Stimulated activated CD4-positive, alpha-beta T cell treated with anti-CD3 and anti-CD28 coated beads, Interleukin-15, amount 100 ng/mL, for 1 hour (primary cell): Measurements from ENCODE around the gene NANOS1.

ENCODE experiments used
- DNase-seq, 2 donors: peaks; one replicate each; pipeline ENCODE4 v3.0.0-alpha.2; 2020; ENCODE audit warnings: low read depth in 1 of 2, low spot score in 1 of 2

NANOS1 gene

GRCh38 chr10:119029613-119030420, at the start of gene NANOS1:
Gene NANOS1, plus strand, starts transcription at chr10:119029714. Its CDS starts 88 bp downstream, at chr10:119029802.
- DNase-seq = peak in 1 of 2 donors; percentile 5

- DNase-seq = no peak
Measured at GRCh38 chr10:118980135-118980865, 49.2 kb upstream of the NANOS1 start.

- DNase-seq = no peak
Measured at GRCh38 chr10:118980870-118981269, 48.6 kb upstream of the NANOS1 start.

GRCh38 chr10:118981946-118982345, 47.6 kb upstream of the NANOS1 start:
- DNase-seq = no peak

GRCh38 chr10:118982366-118982765, 47.1 kb upstream of the NANOS1 start:
- no peak for DNase-seq

GRCh38 chr10:118983263-118983662, 46.3 kb upstream of the NANOS1 start:
- DNase-seq = no peak

- DNase-seq = no peak
Measured at GRCh38 chr10:118985576-118985975, 43.9 kb upstream of the NANOS1 start.

GRCh38 chr10:118986815-118987790, 42.4 kb upstream of the NANOS1 start:
- DNase-seq = no peak

GRCh38 chr10:118990326-118990725, 39.2 kb upstream of the NANOS1 start:
- DNase-seq = no peak

- DNase-seq = no peak
Measured at GRCh38 chr10:118992496-118992895, 37.0 kb upstream of the NANOS1 start.

GRCh38 chr10:118993214-118993613, 36.3 kb upstream of the NANOS1 start:
- no peak for DNase-seq

- DNase-seq = no peak
Measured at GRCh38 chr10:118994321-118994720, 35.2 kb upstream of the NANOS1 start.

- no peak for DNase-seq
Measured at GRCh38 chr10:118995739-118996138, 33.8 kb upstream of the NANOS1 start.

- no peak for DNase-seq
Measured at GRCh38 chr10:118997379-118997778, 32.1 kb upstream of the NANOS1 start.

- DNase-seq = no peak
Measured at GRCh38 chr10:118998183-118998582, 31.3 kb upstream of the NANOS1 start.

- DNase-seq = no peak
Measured at GRCh38 chr10:119001717-119002500, 27.6 kb upstream of the NANOS1 start.

- DNase-seq = no peak
Measured at GRCh38 chr10:119003572-119004289, 25.8 kb upstream of the NANOS1 start.

- no peak for DNase-seq
Measured at GRCh38 chr10:119005362-119006043, 24.0 kb upstream of the NANOS1 start.
